ENCODE data around the gene CREB5.
"Not testable (repeated sequence)": the region's sequence is repeated elsewhere in the genome, so short reads cannot be mapped to it uniquely, and the experiment has no call there.

Gene CREB5

GRCh38 chr7:28778786-28779185 lies 366.5 kb downstream of the CREB5 start:
- no peak for TF ChIP-seq CTCF (IDR thresholded peaks at IDR 0.05; ENCODE audit: low read depth, low read length)
- no peak for DNase-seq (ENCODE audit: extremely low read depth, low read depth)

DNA sequence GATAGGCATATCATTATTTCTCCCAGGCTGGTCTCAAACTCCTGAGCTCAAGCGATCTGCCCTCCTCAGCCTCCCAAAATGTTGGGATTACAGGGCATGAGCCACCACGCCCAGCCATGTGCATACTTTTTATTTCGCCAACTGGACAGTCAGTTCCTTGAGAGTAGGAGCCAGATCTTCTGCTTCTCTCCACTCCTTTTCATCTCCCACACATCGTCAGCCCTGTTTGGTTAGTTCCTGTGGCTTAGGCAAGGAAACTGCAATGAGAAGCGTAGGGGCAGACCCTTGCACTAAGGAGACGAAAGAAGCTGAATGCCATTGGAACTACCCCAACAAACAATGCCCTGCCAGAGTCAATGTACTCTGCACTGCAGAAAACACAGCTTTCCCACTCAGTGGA lies 367.6 kb downstream of the CREB5 start:
- no peak for TF ChIP-seq CTCF (IDR thresholded peaks at IDR 0.05; ENCODE audit: low read depth, low read length)

GRCh38 chr7:28782362-28782761 lies 370.0 kb downstream of the CREB5 start:
- no peak for TF ChIP-seq CTCF (IDR thresholded peaks at IDR 0.05; ENCODE audit: low read depth, low read length)
- DNase-seq (ENCODE audit: extremely low read depth, low read depth) = no peak

More for the DNA sequence above, 367.6 kb downstream of the CREB5 start:
- DNase-seq (ENCODE audit: extremely low read depth, low read depth) = no peak

DNA sequence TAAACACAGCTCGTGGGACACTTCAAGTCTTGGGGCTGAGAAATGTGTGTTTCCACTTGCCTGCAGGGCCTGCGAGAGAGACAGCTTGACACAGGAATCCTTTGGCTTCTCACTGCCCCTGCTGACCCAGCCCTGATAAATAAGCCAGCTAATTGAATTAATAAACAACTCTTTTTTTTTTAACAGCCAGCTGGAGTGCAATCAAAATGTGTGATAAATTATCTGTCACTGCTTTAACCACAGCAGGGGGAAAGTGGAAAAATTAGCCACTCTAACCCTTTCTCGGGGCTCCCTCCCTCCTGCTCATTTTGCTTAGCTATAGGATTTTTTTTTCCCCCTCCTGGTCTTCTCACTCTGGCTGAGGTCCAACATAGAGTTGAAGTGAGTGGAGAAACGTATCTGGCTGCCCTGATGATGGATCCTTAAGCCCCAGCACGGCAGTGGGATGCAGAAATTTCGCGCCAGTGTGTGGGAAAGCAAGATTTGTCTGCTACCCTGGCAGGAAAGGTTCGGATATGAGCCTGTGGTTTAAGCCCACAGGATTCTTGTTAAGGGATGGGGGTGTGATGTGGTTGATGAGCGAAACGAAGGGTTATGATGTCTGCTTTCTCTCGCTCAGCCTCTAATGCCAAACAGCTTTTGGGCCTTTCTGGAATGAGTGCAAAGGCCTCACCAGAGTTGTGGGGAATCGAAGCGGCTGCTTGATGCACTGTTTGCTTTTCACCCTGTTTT lies 372.0 kb downstream of the CREB5 start:
- TF ChIP-seq CTCF (IDR thresholded peaks at IDR 0.05; ENCODE audit: low read depth, low read length) = no peak
- no peak for DNase-seq (ENCODE audit: extremely low read depth, low read depth)

- no peak for DNase-seq (ENCODE audit: extremely low read depth, low read depth)
- no peak for TF ChIP-seq CTCF (IDR thresholded peaks at IDR 0.05; ENCODE audit: low read depth, low read length)
Observed at GRCh38 chr7:28785041-28785995, 373.0 kb downstream of the CREB5 start.

- not testable (repeated sequence) for DNase-seq (ENCODE audit: extremely low read depth, low read depth)
Observed at GRCh38 chr7:28786156-28786555, 373.8 kb downstream of the CREB5 start.

GRCh38 chr7:28787106-28787505 lies 374.8 kb downstream of the CREB5 start:
- DNase-seq (ENCODE audit: extremely low read depth, low read depth) = no peak
- TF ChIP-seq CTCF (IDR thresholded peaks at IDR 0.05; ENCODE audit: low read depth, low read length) = no peak

All from AG09319 (cell line).